HCT116 (cell line): ENCODE measurements around the gene NEK7. TPM values are rescaled to one million over a fixed set of nuclear protein-coding genes. Genes with fewer than 3 reads are reported as not detected.

Experiments
- ATAC-seq: fragments of 200-7000 bp; cut with Tn5 transposase; 2 replicates; pipeline ENCODE4 v1.9.1; 2020; ENCODE audit warnings: mild to moderate bottlenecking, moderate library complexity
- BruUV-seq: library from RNA; stranded (reverse); fragments of 400-500 nt; replicated peaks from 2 replicates; lab custom pipeline; 2021; lab: Mats Ljungman, UMichigan
- CTCF ChIA-PET: fragments of 300-600 bp; sonication (Branson Sonifier 250); formaldehyde crosslinking; loops from one replicate; lab custom pipeline; 2021; ENCODE audit warnings: antibody characterized with exemption; lab: Charles Lee
- POLR2A ChIA-PET: fragments of 300-600, 350-600 bp; sonication (Branson Sonifier 250); formaldehyde crosslinking; loops from one replicate; lab custom pipeline; 2021; ENCODE audit warnings: antibody characterized with exemption; lab: Charles Lee
- RAD21 ChIA-PET, 2 experiments: fragments of 300-600 bp; sonication (Branson Sonifier 250); formaldehyde crosslinking; loops; one replicate each; lab custom pipeline; 2023; ENCODE audit warnings: low total read pairs in 2 of 2; ENCODE audit not compliant: uncharacterized antibody in 2 of 2, unreplicated experiment in 2 of 2, low non-redundant PET in 1 of 2; lab: Charles Lee
- DNase-seq: peaks from one replicate; pipeline ENCODE4 v3.0.0-alpha.2; 2010; ENCODE audit warnings: low read depth, low spot score
- H2AFZ ChIP-seq: fragments of 200-600 bp; shearing (Covaris generic), sonication (generic); 2 replicates; pipeline ENCODE4 v1.6.1; 2017; ENCODE audit warnings: low read depth, mixed run types, mixed read lengths, antibody characterized with exemption, low read length; ENCODE audit not compliant: poor library complexity, severe bottlenecking
- H3K27ac ChIP-seq: 2 replicates; pipeline ENCODE4 v1.5.1; 2012; ENCODE audit warnings: low read depth, low read length
- H3K27me3 ChIP-seq: fragments of 200-600 bp; sonication (generic); 2 replicates; pipeline ENCODE4 v1.6.1; 2016; ENCODE audit warnings: mixed run types, low read length, mixed read lengths; ENCODE audit not compliant: insufficient read depth
- H3K36me3 ChIP-seq, 2 experiments: fragments of 200-500 bp in 1 of 2; fragments of 200-600 bp in 1 of 2; sonication (Bioruptor generic) in 1 of 2; sonication (generic) in 1 of 2; 2 replicates each; pipeline versions ENCODE4 v1.5.1 to v1.6.1; 2014 to 2016; ENCODE audit warnings: low read length in 2 of 2, inconsistent platforms in 1 of 2, mixed read lengths in 1 of 2, mixed run types in 1 of 2; ENCODE audit not compliant: insufficient read depth in 2 of 2, control insufficient read depth in 1 of 2
- H3K4me1 ChIP-seq, 2 experiments: fragments of 200-600 bp in 1 of 2; sonication (generic) in 1 of 2; 2 replicates each; pipeline versions ENCODE4 v1.5.1 to v1.6.1; 2012 to 2017; ENCODE audit warnings: low read length in 2 of 2, inconsistent platforms in 1 of 2, mild to moderate bottlenecking in 1 of 2, mixed read lengths in 1 of 2, mixed run types in 1 of 2, moderate library complexity in 1 of 2; ENCODE audit not compliant: insufficient read depth in 2 of 2, control insufficient read depth in 1 of 2
- H3K4me2 ChIP-seq: fragments of 200-600 bp; sonication (generic); 2 replicates; pipeline ENCODE4 v1.6.1; 2017; ENCODE audit warnings: mixed run types, low read length, mixed read lengths
- H3K4me3 ChIP-seq, 2 experiments: fragments of 200-600 bp in 1 of 2; sonication (generic) in 1 of 2; replicated peaks in 1 of 2; 2 replicates each; pipeline ENCODE4 v1.5.1; 2011 to 2016; ENCODE audit warnings: low read length in 2 of 2, control low read depth in 1 of 2, low read depth in 1 of 2, mild to moderate bottlenecking in 1 of 2, mixed read lengths in 1 of 2, mixed run types in 1 of 2
- H3K79me2 ChIP-seq: fragments of 200-600 bp; sonication (generic); 2 replicates; pipeline ENCODE4 v1.6.1; 2017; ENCODE audit warnings: mild to moderate bottlenecking, mixed run types, low read length, moderate library complexity, mixed read lengths; ENCODE audit not compliant: insufficient read depth
- H3K9ac ChIP-seq: fragments of 200-600 bp; sonication (generic); 2 replicates; pipeline ENCODE4 v1.6.1; 2016; ENCODE audit warnings: low read length, mixed read lengths
- H3K9me2 ChIP-seq: fragments of 200-600 bp; sonication (generic), shearing (Covaris generic); 2 replicates; pipeline ENCODE4 v1.6.1; 2017; ENCODE audit warnings: mixed run types, mild to moderate bottlenecking, moderate library complexity; ENCODE audit not compliant: insufficient read depth
- H3K9me3 ChIP-seq, 2 experiments: fragments of 200-500 bp in 1 of 2; fragments of 200-600 bp in 1 of 2; sonication (Bioruptor generic) in 1 of 2; sonication (generic) in 1 of 2; 2 replicates each; pipeline ENCODE4 v1.6.1; 2014 to 2017; ENCODE audit warnings: low read length in 2 of 2, mixed read lengths in 2 of 2, inconsistent platforms in 1 of 2, low read depth in 1 of 2, mild to moderate bottlenecking in 1 of 2, mixed run types in 1 of 2, moderate library complexity in 1 of 2; ENCODE audit not compliant: control insufficient read depth in 1 of 2, insufficient read depth in 1 of 2
- H4K20me1 ChIP-seq: fragments of 200-600 bp; sonication (generic), shearing (Covaris generic); 2 replicates; pipeline ENCODE4 v1.6.1; 2017; ENCODE audit warnings: mixed run types, mild to moderate bottlenecking, moderate library complexity; ENCODE audit not compliant: insufficient read depth
- CEBPB ChIP-seq: IDR thresholded peaks from 2 replicates; pipeline ENCODE4 v1.6.1; 2012; ENCODE audit warnings: low read depth
- EZH2 ChIP-seq: fragments of 200-600 bp; sonication (generic); IDR thresholded peaks from 2 replicates; pipeline ENCODE4 v1.6.1; 2017; ENCODE audit warnings: antibody characterized with exemption, mixed run types
- FOSL1 ChIP-seq: IDR thresholded peaks from 2 replicates; pipeline ENCODE4 v1.6.1; 2012; ENCODE audit warnings: low read depth
- POLR2A ChIP-seq: IDR thresholded peaks from 2 replicates; pipeline ENCODE4 v1.7.0; 2011; ENCODE audit warnings: borderline replicate concordance; ENCODE audit not compliant: insufficient read depth, insufficient read length; ENCODE audit errors: extremely low read depth
- RAD21 ChIP-seq: IDR thresholded peaks from 2 replicates; pipeline ENCODE4 v1.6.1; 2012; ENCODE audit warnings: low read depth, mild to moderate bottlenecking
- SP1 ChIP-seq: IDR thresholded peaks from 2 replicates; pipeline ENCODE4 v1.6.1; 2012; ENCODE audit warnings: low read depth
- SRF ChIP-seq: IDR thresholded peaks from 2 replicates; pipeline ENCODE4 v1.6.1; 2012; ENCODE audit warnings: low read depth
- TCF7L2 ChIP-seq: IDR thresholded peaks from 2 replicates; pipeline ENCODE4 v1.7.0; 2011; ENCODE audit warnings: borderline replicate concordance, inconsistent platforms; ENCODE audit not compliant: insufficient read depth, insufficient read length; ENCODE audit errors: extremely low read depth
- YY1 ChIP-seq: IDR thresholded peaks from 2 replicates; pipeline ENCODE4 v1.6.1; 2011; ENCODE audit warnings: low read length, low read depth, moderate library complexity, mild to moderate bottlenecking; ENCODE audit not compliant: insufficient replicate concordance; ENCODE audit errors: extremely low read depth
- intact Hi-C: fragments of 100-400 bp; cut with micrococcal nuclease; formaldehyde crosslinking; loops from 2 replicates; pipeline ENCODE4 v1.10.0; 2022
- total RNA-seq: library from RNA; stranded (reverse); gene quantifications from one replicate; pipeline ENCODE4 v1.2.1, GENCODE V29; 2021; ENCODE audit not compliant: unreplicated experiment
- TF ChIP-seq, protein P1 (sequence below): IDR thresholded peaks from 2 replicates; pipeline ENCODE4 v1.6.1; 2012

NEK7 gene
- total RNA-seq, 1 experiment from 2014 or later: 33.0 TPM

- no TSS peak for BruUV-seq
- Histone ChIP-seq H3K9me2 (no peaks in the 10 kb centered on the region), H3K4me3 (no peak overlapping the region), H3K4me2 (no peak overlapping the region), H3K9ac (no peak overlapping the region), H3K27me3 (no peaks in the 10 kb centered on the region), H2AFZ (no peak overlapping the region), H3K27ac (no peak overlapping the region), H3K4me1 (no peaks in the 10 kb centered on the region), H4K20me1 (0 out of 2 replicates have a peak, but pooled peaks cover 3% of the 10 kb centered on the region), H3K36me3 (no peaks in the 10 kb centered on the region), H3K79me2 (no peaks in the 10 kb centered on the region), H3K9me3 (no peaks in the 10 kb centered on the region)
- POLR2A ChIA-PET: no interaction called here
- CTCF ChIA-PET: no interaction called here
- RAD21 ChIA-PET: no interaction called here
- no peak for ATAC-seq
- DNase-seq: no peak
- intact Hi-C loops: no loop called here
- TF ChIP-seq SRF: no peak
- no peak for TF ChIP-seq CEBPB
- TF ChIP-seq, protein P1, sequence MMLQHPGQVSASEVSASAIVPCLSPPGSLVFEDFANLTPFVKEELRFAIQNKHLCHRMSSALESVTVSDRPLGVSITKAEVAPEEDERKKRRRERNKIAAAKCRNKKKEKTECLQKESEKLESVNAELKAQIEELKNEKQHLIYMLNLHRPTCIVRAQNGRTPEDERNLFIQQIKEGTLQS: no peak
- TF ChIP-seq YY1: no peak
Observed at GRCh38 chr1:198295971-198296370, 139.2 kb downstream of the NEK7 start.

- Histone ChIP-seq H3K4me2 (no peak overlapping the region), H4K20me1 (0 out of 2 replicates have a peak, but pooled peaks cover 3% of the 10 kb centered on the region), H3K9me2 (no peaks in the 10 kb centered on the region), H3K36me3 (no peaks in the 10 kb centered on the region), H3K27me3 (no peaks in the 10 kb centered on the region), H3K27ac (no peak overlapping the region), H3K4me1 (no peaks in the 10 kb centered on the region), H3K9me3 (no peaks in the 10 kb centered on the region), H3K4me3 (no peak overlapping the region), H3K9ac (no peak overlapping the region), H2AFZ (no peak overlapping the region), H3K79me2 (no peaks in the 10 kb centered on the region)
- intact Hi-C loops: no loop called here
- RAD21 ChIA-PET: no interaction called here
- DNase-seq: no peak
- BruUV-seq: no TSS peak
- TF ChIP-seq SP1: no peak
- TF ChIP-seq POLR2A: no peak
- no peak for TF ChIP-seq EZH2
- TF ChIP-seq RAD21: no peak
- TF ChIP-seq FOSL1: no peak
- TF ChIP-seq TCF7L2: no peak
- TF ChIP-seq YY1: no peak
- TF ChIP-seq SRF: no peak
- no peak for ATAC-seq
- CTCF ChIA-PET: no interaction called here
- POLR2A ChIA-PET: no interaction called here
Observed at GRCh38 chr1:198297281-198297680, 140.5 kb downstream of the NEK7 start.
